IMR-90 (cell line): ENCODE results near the gene SARS1. TPM values are rescaled to one million over a fixed set of nuclear protein-coding genes. Genes with fewer than 3 reads are reported as not detected.

Experiments used
- ATAC-seq: fragments of 200-7000 bp; cut with Tn5 transposase; 2 replicates; pipeline ENCODE4 v1.9.1; 2020; ENCODE audit warnings: low read depth, mild to moderate bottlenecking, moderate library complexity
- BruUV-seq: library from RNA; stranded (reverse); fragments of 400-500 nt; replicated peaks from 2 replicates; lab custom pipeline; 2021; lab: Mats Ljungman, UMichigan
- CTCF ChIA-PET: fragments of 300-600 bp; formaldehyde crosslinking; extraction: SDS; loops from one replicate; lab custom pipeline; 2021; ENCODE audit warnings: antibody characterized with exemption; lab: Yijun Ruan, JAX
- POLR2A ChIA-PET: fragments of 300-600 bp; sonication (Branson Sonifier 250); formaldehyde crosslinking; loops from one replicate; lab custom pipeline; 2022; ENCODE audit warnings: antibody characterized with exemption; ENCODE audit not compliant: unreplicated experiment; lab: Charles Lee
- DNase-seq: peaks from one replicate; pipeline ENCODE4 v3.0.0; 2013
- H2AFZ ChIP-seq: replicated peaks from 2 replicates; pipeline ENCODE3; 2013; ENCODE audit warnings: low read length, mild to moderate bottlenecking; ENCODE audit not compliant: poor library complexity
- H2AK5ac ChIP-seq: 2 replicates; pipeline ENCODE4 v1.6.1; 2013; ENCODE audit warnings: low read depth, low read length, inconsistent platforms
- H2AK9ac ChIP-seq: replicated peaks from 2 replicates; pipeline ENCODE3; 2013; ENCODE audit warnings: mild to moderate bottlenecking, low read depth, low read length, moderate library complexity; ENCODE audit not compliant: poor library complexity
- H2BK120ac ChIP-seq: 2 replicates; pipeline ENCODE4 v1.6.1; 2013; ENCODE audit warnings: low read depth, low read length, inconsistent platforms
- H2BK15ac ChIP-seq: 3 replicates; pipeline ENCODE4 v1.6.1; 2013; ENCODE audit warnings: low read depth, low read length, inconsistent platforms
- H2BK20ac ChIP-seq: 2 replicates; pipeline ENCODE4 v1.6.1; 2013; ENCODE audit warnings: low read depth, mild to moderate bottlenecking, inconsistent platforms, low read length, moderate library complexity
- H2BK5ac ChIP-seq: 2 replicates; pipeline ENCODE4 v1.6.1; 2013; ENCODE audit warnings: mild to moderate bottlenecking, low read depth, low read length, inconsistent platforms; ENCODE audit not compliant: poor library complexity, severe bottlenecking
- H3K14ac ChIP-seq: replicated peaks from 2 replicates; pipeline ENCODE4 v1.6.1; 2013; ENCODE audit warnings: low read depth, low read length, inconsistent platforms
- H3K18ac ChIP-seq: 2 replicates; pipeline ENCODE4 v1.6.1; 2013; ENCODE audit warnings: low read depth, low read length, control low read depth
- H3K23ac ChIP-seq: 2 replicates; pipeline ENCODE4 v1.6.1; 2013; ENCODE audit warnings: low read depth, low read length, inconsistent platforms
- H3K27ac ChIP-seq: 2 replicates; pipeline ENCODE4 v1.5.1; 2013; ENCODE audit warnings: mild to moderate bottlenecking, control low read depth, low read length; ENCODE audit not compliant: insufficient read depth
- H3K27me3 ChIP-seq: 2 replicates; pipeline ENCODE4 v1.6.1; 2013; ENCODE audit warnings: low read length; ENCODE audit not compliant: control insufficient read depth, insufficient read depth
- H3K36me3 ChIP-seq: 2 replicates; pipeline ENCODE4 v1.6.1; 2013; ENCODE audit warnings: low read length, mixed read lengths; ENCODE audit not compliant: control insufficient read depth, insufficient read depth
- H3K4ac ChIP-seq: 2 replicates; pipeline ENCODE4 v1.6.1; 2013; ENCODE audit warnings: low read depth, low read length, inconsistent platforms
- H3K4me1 ChIP-seq: 2 replicates; pipeline ENCODE4 v1.6.1; 2013; ENCODE audit warnings: low read length, mixed read lengths; ENCODE audit not compliant: control insufficient read depth, insufficient read depth
- H3K4me2 ChIP-seq: 2 replicates; pipeline ENCODE4 v1.6.1; 2013; ENCODE audit warnings: low read depth, mild to moderate bottlenecking, control low read depth, low read length, moderate library complexity
- H3K4me3 ChIP-seq: 2 replicates; pipeline ENCODE4 v1.5.1; 2013; ENCODE audit warnings: low read depth, mild to moderate bottlenecking, control low read depth, low read length, moderate library complexity; ENCODE audit not compliant: insufficient read depth
- H3K56ac ChIP-seq: 2 replicates; pipeline ENCODE4 v1.6.1; 2013; ENCODE audit warnings: low read length, inconsistent platforms; ENCODE audit not compliant: insufficient read depth; ENCODE audit errors: extremely low read depth
- H3K79me1 ChIP-seq, 2 experiments: 2 replicates each; pipeline ENCODE4 v1.6.1; 2013; ENCODE audit warnings: low read length in 2 of 2, inconsistent platforms in 1 of 2, low read depth in 1 of 2
- H3K9ac ChIP-seq: 2 replicates; pipeline ENCODE4 v1.6.1; 2013; ENCODE audit warnings: low read depth, low read length, control low read depth
- H3K9me1 ChIP-seq: 2 replicates; pipeline ENCODE4 v1.6.1; 2013; ENCODE audit warnings: low read length, inconsistent platforms; ENCODE audit not compliant: insufficient read depth
- H3K9me3 ChIP-seq: 2 replicates; pipeline ENCODE4 v1.6.1; 2013; ENCODE audit warnings: low read length; ENCODE audit not compliant: control insufficient read depth, insufficient read depth
- H4K20me1 ChIP-seq: 2 replicates; pipeline ENCODE4 v1.6.1; 2013; ENCODE audit warnings: low read length, inconsistent platforms; ENCODE audit not compliant: insufficient read depth
- H4K5ac ChIP-seq: 2 replicates; pipeline ENCODE4 v1.6.1; 2013; ENCODE audit warnings: mild to moderate bottlenecking, low read depth, low read length, control low read depth
- H4K8ac ChIP-seq, 2 experiments: 2 replicates each; pipeline ENCODE4 v1.6.1; 2013; ENCODE audit warnings: low read depth in 2 of 2, low read length in 2 of 2, control low read depth in 1 of 2, inconsistent platforms in 1 of 2
- H4K91ac ChIP-seq: 2 replicates; pipeline ENCODE4 v1.6.1; 2013; ENCODE audit warnings: low read depth, low read length, inconsistent platforms; ENCODE audit not compliant: insufficient read depth
- BHLHE40 ChIP-seq: fragments of 150-350 bp; IDR thresholded peaks from 2 replicates; pipeline ENCODE4 v1.6.1; 2016; ENCODE audit warnings: mild to moderate bottlenecking, low read depth, low read length
- FOS ChIP-seq: fragments of 150-350 bp; IDR thresholded peaks from 2 replicates; pipeline ENCODE4 v1.6.1; 2016; ENCODE audit warnings: low read depth, low read length
- MAZ ChIP-seq: IDR thresholded peaks from 2 replicates; pipeline ENCODE4 v1.6.1; 2012; ENCODE audit warnings: low read depth, mild to moderate bottlenecking, low read length, improper control_type of control experiment, moderate library complexity, borderline replicate concordance
- MXI1 ChIP-seq: IDR thresholded peaks from 2 replicates; pipeline ENCODE4 v1.6.1; 2012; ENCODE audit warnings: low read depth, mild to moderate bottlenecking, low read length, moderate library complexity, borderline replicate concordance
- POLR2A ChIP-seq: IDR thresholded peaks from 2 replicates; pipeline ENCODE4 v1.6.1; 2012; ENCODE audit warnings: mild to moderate bottlenecking, low read depth, low read length
- RAD21 ChIP-seq: IDR thresholded peaks from 2 replicates; pipeline ENCODE4 v1.6.1; 2012; ENCODE audit warnings: low read length, improper control_type of control experiment
- RCOR1 ChIP-seq: IDR thresholded peaks from 2 replicates; pipeline ENCODE4 v1.6.1; 2012; ENCODE audit warnings: mild to moderate bottlenecking, low read length, improper control_type of control experiment; ENCODE audit not compliant: insufficient replicate concordance
- RFX5 ChIP-seq: IDR thresholded peaks from 2 replicates; pipeline ENCODE4 v1.8.0; 2012; ENCODE audit warnings: low read depth, mild to moderate bottlenecking, low read length, moderate library complexity
- SMC3 ChIP-seq: fragments of 150-350 bp; IDR thresholded peaks from 2 replicates; pipeline ENCODE4 v1.6.1; 2016; ENCODE audit warnings: low read depth, mild to moderate bottlenecking, antibody characterized with exemption, low read length, moderate library complexity
- WGBS, 2 experiments: methylation state at CpG; one replicate each; pipeline versions ENCODE4 v1.1.5 to v1.1.7; 2013; ENCODE audit warnings: missing lambda C conversion rate in 2 of 2; ENCODE audit not compliant: insufficient read length in 1 of 2; ENCODE audit errors: extremely low coverage in 2 of 2; 5-methylcytosine and 5-hydroxymethylcytosine counted together
- dilution Hi-C: fragments of 300-500 bp; cut with HindIII; formaldehyde crosslinking; loops from one replicate; pipeline ENCODE4 v1.14.3; 2018; ENCODE audit warnings: low sequenced_read_pairs; ENCODE audit not compliant: unreplicated experiment
- in situ Hi-C: fragments of 300-500 bp; cut with MboI; formaldehyde crosslinking; loops from 3 replicates; pipeline ENCODE4 v1.14.3; 2019; ENCODE audit warnings: low sequenced_read_pairs, inconsistent platforms, mixed read lengths
- intact Hi-C: fragments of 100-400 bp; cut with micrococcal nuclease; formaldehyde crosslinking; loops from 2 replicates; pipeline ENCODE4 v1.10.0; 2022
- polyA plus RNA-seq, 3 experiments: library from polyadenylated mRNA; depleted of rRNA; stranded (reverse); fragments of >200 nt; gene quantifications; 2 replicates each; pipeline ENCODE4 v1.2.3, GENCODE V29; 2012; ENCODE audit warnings: low replicate concordance in 1 of 3
- total RNA-seq: library from RNA; depleted of rRNA; stranded (reverse); fragments of >200 nt; gene quantifications from 2 replicates; pipeline ENCODE4 v1.2.3, GENCODE V29; 2012
- TF ChIP-seq, protein P1 (sequence below): fragments of 150-350 bp; IDR thresholded peaks from 2 replicates; pipeline ENCODE4 v1.6.1; 2017; ENCODE audit warnings: mild to moderate bottlenecking, antibody characterized with exemption, low read length, low read depth
- TF ChIP-seq, protein P2 (sequence below): fragments of 150-350 bp; IDR thresholded peaks from 2 replicates; pipeline ENCODE4 v1.6.1; 2016; ENCODE audit warnings: low read depth, mild to moderate bottlenecking, low read length, moderate library complexity, borderline replicate concordance

The SARS1 gene
- total and polyA plus RNA-seq, 2 of the 4 experiments (the other 2 are of a cell fraction), result 231 to 348 TPM

DNA sequence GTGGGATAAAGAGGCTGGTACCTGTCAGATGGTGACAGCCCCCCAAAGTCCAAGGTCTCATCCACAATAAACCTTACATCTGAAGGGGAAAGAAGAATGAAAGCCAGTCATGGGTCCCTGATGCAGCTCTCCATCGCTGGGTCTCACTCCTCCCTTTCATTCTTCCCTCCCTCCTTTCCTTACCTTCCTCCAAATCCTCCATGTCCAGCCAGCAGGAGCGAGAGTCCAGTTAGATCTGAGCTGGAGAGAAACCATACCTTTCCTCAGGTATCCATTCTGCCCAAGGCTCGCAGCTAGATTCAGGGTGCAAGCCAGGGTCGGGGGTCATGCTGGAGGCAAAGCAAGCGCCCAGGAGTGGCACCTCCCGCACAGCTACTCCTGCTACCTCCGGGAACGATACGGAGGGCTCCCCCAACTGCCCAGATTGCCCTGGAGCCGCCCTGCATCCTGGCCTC is 68.8 kb downstream of the SARS1 start (continued):
- no peak for TF ChIP-seq RFX5

DNA sequence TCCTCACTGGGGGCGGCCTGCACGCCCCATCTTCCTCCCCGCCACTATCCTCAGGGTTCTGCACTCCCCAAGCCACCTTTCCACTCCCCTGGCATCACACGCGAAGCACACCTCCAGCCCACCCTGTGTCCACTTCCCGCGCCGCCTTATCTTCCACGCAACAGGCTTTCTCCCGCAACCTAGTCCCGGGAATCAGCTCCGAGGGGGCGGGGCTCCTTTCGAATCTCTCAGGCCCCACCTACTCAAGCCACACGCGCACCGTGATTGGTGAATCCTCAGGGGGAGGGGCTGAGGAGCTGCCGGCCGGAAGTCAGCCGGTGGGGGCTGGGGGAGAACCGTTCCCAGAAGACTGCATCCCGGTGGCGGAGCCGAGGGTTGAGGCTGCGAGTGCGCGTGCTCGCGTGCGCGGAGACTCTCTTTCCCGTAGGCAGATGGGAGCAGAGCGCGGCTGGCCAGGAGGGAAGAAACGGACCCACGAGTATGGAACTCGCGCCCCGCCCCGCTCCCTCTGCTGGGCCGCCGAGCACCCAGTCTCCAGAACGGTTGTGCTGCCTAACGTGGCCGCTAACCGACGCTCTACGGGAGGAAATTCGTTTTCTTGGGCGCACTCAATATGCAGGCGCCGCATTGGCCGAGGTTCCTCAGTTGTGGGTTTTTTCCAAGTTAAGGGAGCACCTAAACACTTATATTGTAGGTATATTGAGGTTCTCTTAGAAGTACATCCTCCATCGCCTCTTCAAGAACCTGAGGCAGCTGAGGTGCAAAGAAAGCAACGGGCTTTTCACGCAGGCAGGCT is 69.4 kb downstream of the SARS1 start, which contains the start of gene PSRC1:
PSRC1 (minus strand) TSS at position 194 of the 796 bp plus-strand sequence.
- 1% methylated on average over 17 of the region's 56 CpGs; no CpG with 5 or more reads in 1 of the 2 experiments for WGBS, 2 experiments
- peak; percentile 97 for ATAC-seq
- dilution Hi-C loops, result no loop called here
- TF ChIP-seq, protein P1, sequence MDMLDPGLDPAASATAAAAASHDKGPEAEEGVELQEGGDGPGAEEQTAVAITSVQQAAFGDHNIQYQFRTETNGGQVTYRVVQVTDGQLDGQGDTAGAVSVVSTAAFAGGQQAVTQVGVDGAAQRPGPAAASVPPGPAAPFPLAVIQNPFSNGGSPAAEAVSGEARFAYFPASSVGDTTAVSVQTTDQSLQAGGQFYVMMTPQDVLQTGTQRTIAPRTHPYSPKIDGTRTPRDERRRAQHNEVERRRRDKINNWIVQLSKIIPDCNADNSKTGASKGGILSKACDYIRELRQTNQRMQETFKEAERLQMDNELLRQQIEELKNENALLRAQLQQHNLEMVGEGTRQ, result peak; percentile 3; the same call in 1 of the 2 replicates
- no peak for TF ChIP-seq RFX5
- TF ChIP-seq FOS, result no peak
- no peak for TF ChIP-seq RCOR1
- peak; percentile 49; the same call in 1 of the 2 replicates for TF ChIP-seq BHLHE40
- TF ChIP-seq SMC3, result peak; percentile 58
- TF ChIP-seq MXI1, result peak; percentile 80; the same call in 1 of the 2 replicates
- TF ChIP-seq, protein P2, sequence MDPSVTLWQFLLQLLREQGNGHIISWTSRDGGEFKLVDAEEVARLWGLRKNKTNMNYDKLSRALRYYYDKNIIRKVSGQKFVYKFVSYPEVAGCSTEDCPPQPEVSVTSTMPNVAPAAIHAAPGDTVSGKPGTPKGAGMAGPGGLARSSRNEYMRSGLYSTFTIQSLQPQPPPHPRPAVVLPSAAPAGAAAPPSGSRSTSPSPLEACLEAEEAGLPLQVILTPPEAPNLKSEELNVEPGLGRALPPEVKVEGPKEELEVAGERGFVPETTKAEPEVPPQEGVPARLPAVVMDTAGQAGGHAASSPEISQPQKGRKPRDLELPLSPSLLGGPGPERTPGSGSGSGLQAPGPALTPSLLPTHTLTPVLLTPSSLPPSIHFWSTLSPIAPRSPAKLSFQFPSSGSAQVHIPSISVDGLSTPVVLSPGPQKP, result peak; percentile 7; the same call in 1 of the 2 replicates
- TF ChIP-seq POLR2A, result peak; percentile 60; the same call in 1 of the 2 replicates
- peak; percentile 67 for TF ChIP-seq RAD21
- peak; percentile 99 for TF ChIP-seq MAZ

More for the DNA sequence above, 69.4 kb downstream of the SARS1 start, which contains the start of gene PSRC1:
- peak within 1 kb of the TSS; percentile 5 for H2BK20ac ChIP-seq
- no peaks in the 10 kb centered on the region for H3K9me3 ChIP-seq
- intact Hi-C loops (loop anchor here (1.0 to 10.0 kb wide), 5 partner anchors 16 to 342 kb away; no protein-coding TSS in a partner anchor), in situ Hi-C loops (no loop called here)
- H3K14ac ChIP-seq, result peak within 1 kb of the TSS; percentile 79
- H2AFZ ChIP-seq, result peak within 1 kb of the TSS; percentile 95
- H3K18ac ChIP-seq, result peak within 1 kb of the TSS; percentile 67
- H2BK120ac ChIP-seq, result peak within 1 kb of the TSS; percentile 71
- H3K9me1 ChIP-seq, result 0 out of 2 replicates have a peak, but pooled peaks cover 4% of the 10 kb centered on the region
- H2BK5ac ChIP-seq, result peak within 1 kb of the TSS; percentile 85
- peaks cover 5% of the 10 kb centered on the region for H3K4me1 ChIP-seq
- H3K27me3 ChIP-seq, result no peaks in the 10 kb centered on the region
- POLR2A ChIA-PET, result interaction anchor here (0.8 to 1.6 kb wide), 4 partner anchors 13 to 109 kb away, joined by 3 to 4 read pairs (median 3); no protein-coding TSS in a partner anchor
- DNase-seq, result peak; percentile 96
- H3K9ac ChIP-seq, result peak within 1 kb of the TSS; percentile 89
- H4K5ac ChIP-seq, result peak within 1 kb of the TSS; percentile 91
- peak within 1 kb of the TSS; percentile 63 for H3K4me3 ChIP-seq
- H2AK9ac ChIP-seq, result peak within 1 kb of the TSS; percentile 91
- H3K4ac ChIP-seq, result peak within 1 kb of the TSS; percentile 85
- H2BK15ac ChIP-seq, result peak within 1 kb of the TSS; percentile 93; the same call in 2 of the 3 replicates
- no TSS peak for BruUV-seq
- peak within 1 kb of the TSS; percentile 93 for H3K23ac ChIP-seq
- no peaks in the 10 kb centered on the region for H4K20me1 ChIP-seq
- peak within 1 kb of the TSS; percentile 93 for H3K27ac ChIP-seq
- H3K36me3 ChIP-seq, result peaks cover 6% of the 10 kb centered on the region
- peak within 1 kb of the TSS; percentile 97 to 100 for H4K8ac ChIP-seq
- peaks cover 15 to 44% of the 10 kb centered on the region in 2 experiments for H3K79me1 ChIP-seq
- CTCF ChIA-PET, result interaction anchor here (0.6 to 1.2 kb wide), 5 partner anchors 24 to 115 kb away, joined by 3 to 4 read pairs (median 3); partner anchors contain the start of gene SORT1
- H3K4me2 ChIP-seq, result peak within 1 kb of the TSS; percentile 96
- H3K56ac ChIP-seq, result peak within 1 kb of the TSS; percentile 92
- peak within 1 kb of the TSS; percentile 76 for H4K91ac ChIP-seq
- H2AK5ac ChIP-seq, result peak within 1 kb of the TSS; percentile 78
